Endothelial cell of umbilical vein (primary cell): ENCODE data around the gene MTCL1. TPM values are rescaled to one million over a fixed set of nuclear protein-coding genes. Genes with fewer than 3 reads are reported as not detected.
A peak's percentile ranks its signal among the peaks of the same experiment; 100 is the strongest.

Source experiments
- BruUV-seq: library from RNA; stranded (reverse); fragments of 400-500 nt; replicated peaks from 2 replicates; lab custom pipeline; 2021; lab: Mats Ljungman, UMichigan
- CTCF ChIA-PET: fragments of 300-600, 350-600 bp; sonication (Branson Sonifier 250); formaldehyde crosslinking; loops from one replicate; lab custom pipeline; 2021; ENCODE audit warnings: antibody characterized with exemption, inconsistent platforms; lab: Charles Lee
- POLR2A ChIA-PET: fragments of 300-600, 350-600 bp; sonication (Branson Sonifier 250); formaldehyde crosslinking; loops from one replicate; lab custom pipeline; 2021; ENCODE audit warnings: antibody characterized with exemption, inconsistent platforms; lab: Charles Lee
- DNase-seq: peaks from one replicate; pipeline ENCODE4 v3.0.0-alpha.2; 2011; ENCODE audit warnings: low read depth, low spot score
- FAIRE-seq: peaks from 2 replicates; lab custom pipeline; 2011; peaks lifted over from hg19 to GRCh38; lab: Jason Lieb, UNC
- H2AFZ ChIP-seq: 2 replicates; pipeline ENCODE4 v1.6.0; 2012; ENCODE audit warnings: low read depth, low read length, control low read depth, inconsistent platforms
- H3K27ac ChIP-seq: 2 replicates; pipeline ENCODE4 v1.5.1; 2011; ENCODE audit warnings: low read depth, mild to moderate bottlenecking, control low read depth, low read length, moderate library complexity; ENCODE audit not compliant: insufficient read depth
- H3K27me3 ChIP-seq, 2 experiments: 2 replicates each; pipeline versions ENCODE4 v1.6.0 to v1.6.1; 2011; ENCODE audit warnings: low read length in 2 of 2, mixed read lengths in 1 of 2; ENCODE audit not compliant: control insufficient read depth in 2 of 2, insufficient read depth in 2 of 2
- H3K36me3 ChIP-seq, 2 experiments: 2 replicates in 1 of 2; 3 replicates in 1 of 2; pipeline ENCODE4 v1.5.1; 2011; ENCODE audit warnings: low read length in 2 of 2, mild to moderate bottlenecking in 1 of 2, moderate library complexity in 1 of 2; ENCODE audit not compliant: control insufficient read depth in 2 of 2, insufficient read depth in 2 of 2; ENCODE audit errors: extremely low read depth in 1 of 2
- H3K4me1 ChIP-seq: 3 replicates; pipeline ENCODE4 v1.5.1; 2011; ENCODE audit warnings: mild to moderate bottlenecking, low read length; ENCODE audit not compliant: control insufficient read depth, insufficient read depth; ENCODE audit errors: extremely low read depth
- H3K4me2 ChIP-seq: 2 replicates; pipeline ENCODE4 v1.6.1; 2011; ENCODE audit warnings: low read length, control low read depth, mixed read lengths; ENCODE audit not compliant: insufficient read depth
- H3K4me3 ChIP-seq, 3 experiments: fragments of 200-600 bp in 1 of 3; sonication (generic), shearing (Covaris generic) in 1 of 3; replicated peaks in 1 of 3; 2 replicates each; pipeline ENCODE4 v1.5.1; 2011 to 2016; ENCODE audit warnings: control low read depth in 3 of 3, low read length in 3 of 3, mild to moderate bottlenecking in 2 of 3, inconsistent platforms in 1 of 3, low read depth in 1 of 3, moderate library complexity in 1 of 3; ENCODE audit not compliant: insufficient read depth in 1 of 3
- H3K79me2 ChIP-seq: 2 replicates; pipeline ENCODE4 v1.6.0; 2012; ENCODE audit warnings: low read length, inconsistent platforms; ENCODE audit not compliant: control insufficient read depth, insufficient read depth
- H3K9ac ChIP-seq: replicated peaks from 2 replicates; pipeline ENCODE3; 2011; ENCODE audit warnings: low read length, control low read depth; ENCODE audit not compliant: insufficient read depth; ENCODE audit errors: extremely low read depth
- H3K9me1 ChIP-seq: replicated peaks from 3 replicates; pipeline ENCODE4 v1.6.0; 2011; ENCODE audit warnings: mild to moderate bottlenecking, low read length; ENCODE audit not compliant: control insufficient read depth, insufficient read depth; ENCODE audit errors: extremely low read depth
- H3K9me3 ChIP-seq: replicated peaks from 2 replicates; pipeline ENCODE4 v1.5.1; 2012; ENCODE audit warnings: low read length, inconsistent platforms; ENCODE audit not compliant: control insufficient read depth, insufficient read depth
- H4K20me1 ChIP-seq: replicated peaks from 2 replicates; pipeline ENCODE3; 2011; ENCODE audit warnings: mild to moderate bottlenecking, low read length; ENCODE audit not compliant: control insufficient read depth, insufficient read depth; ENCODE audit errors: extremely low read depth
- CTCF ChIP-seq, 2 donors: IDR thresholded peaks; 1 replicate in 1 of 2; 2 replicates in 1 of 2; pipeline ENCODE4 v1.5.1; 2011; ENCODE audit warnings: low read length in 2 of 2, mild to moderate bottlenecking in 2 of 2, moderate library complexity in 2 of 2, control low read depth in 1 of 2, inconsistent platforms in 1 of 2, low read depth in 1 of 2; ENCODE audit not compliant: insufficient read depth in 1 of 2; ENCODE audit errors: extremely low read depth in 1 of 2
- EZH2 ChIP-seq: IDR thresholded peaks from 2 replicates; pipeline ENCODE4 v1.6.1; 2012; ENCODE audit warnings: borderline replicate concordance, low read depth, mild to moderate bottlenecking, moderate library complexity, low read length, inconsistent platforms; ENCODE audit not compliant: severe bottlenecking
- FOS ChIP-seq: IDR thresholded peaks from 2 replicates; pipeline ENCODE4 v1.6.1; 2011; ENCODE audit warnings: mild to moderate bottlenecking, low read length, moderate library complexity, borderline replicate concordance; ENCODE audit not compliant: insufficient read depth
- GATA2 ChIP-seq: IDR thresholded peaks from 2 replicates; pipeline ENCODE4 v1.7.0; 2011; ENCODE audit warnings: low read depth, mild to moderate bottlenecking, moderate library complexity, mixed read lengths, low read length; ENCODE audit not compliant: insufficient read length, insufficient read depth
- JUN ChIP-seq: IDR thresholded peaks from 2 replicates; pipeline ENCODE4 v1.6.1; 2011; ENCODE audit warnings: borderline replicate concordance, low read depth; ENCODE audit not compliant: insufficient read length, insufficient read depth
- MAX ChIP-seq: IDR thresholded peaks from 2 replicates; pipeline ENCODE4 v1.6.1; 2011; ENCODE audit not compliant: insufficient read depth, insufficient read length
- MYC ChIP-seq: IDR thresholded peaks from one replicate; pipeline ENCODE4 v1.6.1; 2011; ENCODE audit warnings: mild to moderate bottlenecking, low read depth, low read length
- POLR2A ChIP-seq: IDR thresholded peaks from 2 replicates; pipeline ENCODE4 v1.6.1; 2012; ENCODE audit warnings: low read depth, mild to moderate bottlenecking, control low read depth, low read length
- POLR2AphosphoS5 ChIP-seq: IDR thresholded peaks from 2 replicates; pipeline ENCODE4 v1.6.1; 2012; ENCODE audit warnings: low read depth, mild to moderate bottlenecking, control low read depth, low read length, moderate library complexity; ENCODE audit not compliant: insufficient read depth
- dilution Hi-C: fragments of 300-500 bp; cut with MboI; formaldehyde crosslinking; loops from one replicate; pipeline ENCODE4 v1.15.0; 2019; ENCODE audit warnings: low sequenced_read_pairs; ENCODE audit not compliant: extremely low pct_ligation_motif_present
- intact Hi-C: fragments of 100-400 bp; cut with micrococcal nuclease; formaldehyde crosslinking; loops from one replicate; pipeline ENCODE4 v1.10.0; 2022
- polyA plus RNA-seq, 4 experiments: library from polyadenylated mRNA; depleted of rRNA in 3 of 4; stranded (reverse) in 3 of 4; unstranded in 1 of 4; fragments of >200 nt; gene quantifications; 2 replicates each; pipeline versions ENCODE4 v1.2.1 to v1.2.3, GENCODE V29; 2011 to 2012; ENCODE audit warnings: missing spikeins in 1 of 4
- total RNA-seq: library from RNA; stranded (reverse); gene quantifications from 2 replicates; pipeline ENCODE4 v1.2.3, GENCODE V29; 2021

Gene MTCL1
- total and polyA plus RNA-seq, 2 donors (not counting 3 experiments of a cell fraction or from before 2014, with no cell fraction given) = 11.9 to 75.7 TPM

DNA sequence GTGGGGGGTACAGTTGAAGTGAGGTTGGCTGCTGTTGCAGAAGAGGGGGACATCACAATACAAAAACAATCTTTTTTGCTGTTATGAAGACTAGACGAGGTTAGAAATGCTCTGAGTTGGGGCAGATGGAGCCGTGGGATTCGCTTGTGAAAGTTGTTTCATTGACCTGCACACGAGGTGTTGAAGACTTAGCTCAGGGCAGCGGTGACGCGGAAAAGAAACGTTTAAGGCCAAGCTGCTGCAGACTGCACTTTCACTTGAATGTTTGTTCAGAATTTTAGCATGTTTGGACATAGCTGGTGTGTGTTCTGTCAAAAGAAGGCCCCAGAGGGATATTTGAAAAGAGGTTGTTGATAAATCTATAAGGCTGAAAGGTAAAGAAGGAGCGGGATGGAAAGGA is 46.3 kb downstream of the MTCL1 start:
- H3K4me1 ChIP-seq = peaks cover 38% of the 10 kb centered on the region
- peak overlapping the region; percentile 50 for H3K27ac ChIP-seq
- FAIRE-seq = peak; percentile 67
- no peak overlapping the region for H3K4me3 ChIP-seq
- H3K36me3 ChIP-seq = no peaks in the 10 kb centered on the region
- peaks cover 60% of the 10 kb centered on the region for H3K79me2 ChIP-seq
- ChIA-PET CTCF (interaction anchor here (1.6 kb wide), 1 partner anchor 44 kb away, joined by 6 read pairs; no protein-coding TSS in a partner anchor), POLR2A (no interaction called here)
- no peaks in the 10 kb centered on the region for H4K20me1 ChIP-seq
- no peak overlapping the region for H2AFZ ChIP-seq
- H3K4me2 ChIP-seq = no peak overlapping the region
- no peak for TF ChIP-seq POLR2AphosphoS5
- no peak for TF ChIP-seq GATA2
- TF ChIP-seq EZH2 = no peak
- no peak for TF ChIP-seq MYC
- TF ChIP-seq JUN = no peak
- no peak for TF ChIP-seq MAX
- no peak for TF ChIP-seq FOS
- no peak for TF ChIP-seq POLR2A
- TF ChIP-seq CTCF (IDR thresholded peaks at IDR 0.05; ENCODE audit: extremely low read depth in 1 of 2, insufficient read depth in 1 of 2, low read depth in 1 of 2, low read length in 2 of 2) = no peak
- no TSS peak for BruUV-seq
- dilution Hi-C loops (no loop called here), intact Hi-C loops (loop anchor here (1.0 kb wide), 1 partner anchor 21 kb away; no protein-coding TSS in a partner anchor)
- no peaks in the 10 kb centered on the region for H3K9me3 ChIP-seq
- H3K9me1 ChIP-seq = no peaks in the 10 kb centered on the region
- no peak overlapping the region for H3K9ac ChIP-seq
- H3K27me3 ChIP-seq = no peaks in the 10 kb centered on the region
- DNase-seq = no peak
